Astrocyte of the cerebellum (primary cell): Measurements from ENCODE around the gene PCCA.
"Not testable (repeated sequence)": the region's sequence is repeated elsewhere in the genome, so short reads cannot be mapped to it uniquely, and the experiment has no call there.

Experiments
- DNase-seq: peaks from one replicate; pipeline ENCODE4 v3.0.0-alpha.2; 2011; ENCODE audit warnings: low read depth
- H3K4me3 ChIP-seq: 2 replicates; pipeline ENCODE4 v1.5.1; 2011; ENCODE audit warnings: mild to moderate bottlenecking, low read depth, low read length, moderate library complexity
- in situ Hi-C: cut with HindIII; loops from 2 replicates; pipeline ENCODE4 v1.10.0; 2017; ENCODE audit warnings: low sequenced_read_pairs
- TF ChIP-seq, protein P1 (sequence below): IDR thresholded peaks from 2 replicates; pipeline ENCODE4 v1.5.1; 2012; ENCODE audit warnings: low read length, low read depth, moderate library complexity, mild to moderate bottlenecking; ENCODE audit errors: missing control alignments

PCCA gene

DNA sequence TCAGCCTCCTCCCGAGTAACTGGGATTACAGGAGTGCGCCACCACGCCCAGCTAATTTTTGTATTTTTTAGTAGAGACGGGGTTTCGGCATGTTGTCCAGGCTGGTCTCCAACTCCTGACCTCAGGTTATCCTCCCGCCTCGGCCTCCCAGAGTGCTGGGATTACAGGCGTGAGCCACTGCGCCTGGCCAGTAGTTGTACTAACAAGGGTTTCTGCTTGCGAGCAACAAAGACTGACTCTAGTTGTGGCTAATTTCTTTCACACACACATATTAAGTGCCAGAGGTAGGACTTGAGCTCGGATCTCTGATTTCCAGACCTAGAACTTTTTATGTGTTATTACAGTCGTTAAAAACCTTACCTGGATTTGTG, 635 bp upstream of the PCCA start:
- in situ Hi-C loops = no loop called here
- no peak for DNase-seq
- TF ChIP-seq, protein P1, sequence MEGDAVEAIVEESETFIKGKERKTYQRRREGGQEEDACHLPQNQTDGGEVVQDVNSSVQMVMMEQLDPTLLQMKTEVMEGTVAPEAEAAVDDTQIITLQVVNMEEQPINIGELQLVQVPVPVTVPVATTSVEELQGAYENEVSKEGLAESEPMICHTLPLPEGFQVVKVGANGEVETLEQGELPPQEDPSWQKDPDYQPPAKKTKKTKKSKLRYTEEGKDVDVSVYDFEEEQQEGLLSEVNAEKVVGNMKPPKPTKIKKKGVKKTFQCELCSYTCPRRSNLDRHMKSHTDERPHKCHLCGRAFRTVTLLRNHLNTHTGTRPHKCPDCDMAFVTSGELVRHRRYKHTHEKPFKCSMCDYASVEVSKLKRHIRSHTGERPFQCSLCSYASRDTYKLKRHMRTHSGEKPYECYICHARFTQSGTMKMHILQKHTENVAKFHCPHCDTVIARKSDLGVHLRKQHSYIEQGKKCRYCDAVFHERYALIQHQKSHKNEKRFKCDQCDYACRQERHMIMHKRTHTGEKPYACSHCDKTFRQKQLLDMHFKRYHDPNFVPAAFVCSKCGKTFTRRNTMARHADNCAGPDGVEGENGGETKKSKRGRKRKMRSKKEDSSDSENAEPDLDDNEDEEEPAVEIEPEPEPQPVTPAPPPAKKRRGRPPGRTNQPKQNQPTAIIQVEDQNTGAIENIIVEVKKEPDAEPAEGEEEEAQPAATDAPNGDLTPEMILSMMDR = no peak
- peak overlapping the region; percentile 87 for H3K4me3 ChIP-seq

GRCh38 chr13:100089465-100090032, 656 bp downstream of the PCCA start:
- TF ChIP-seq, protein P1 = no peak
- in situ Hi-C loops = no loop called here
- no peak for DNase-seq

GRCh38 chr13:100090861-100091260, 2.0 kb downstream of the PCCA start:
- in situ Hi-C loops = no loop called here
- no peak for DNase-seq
- TF ChIP-seq, protein P1 = no peak
- H3K4me3 ChIP-seq = no peak overlapping the region

More at GRCh38 chr13:100089465-100090032, 656 bp downstream of the PCCA start:
- peak overlapping the region; percentile 87 for H3K4me3 ChIP-seq

DNA sequence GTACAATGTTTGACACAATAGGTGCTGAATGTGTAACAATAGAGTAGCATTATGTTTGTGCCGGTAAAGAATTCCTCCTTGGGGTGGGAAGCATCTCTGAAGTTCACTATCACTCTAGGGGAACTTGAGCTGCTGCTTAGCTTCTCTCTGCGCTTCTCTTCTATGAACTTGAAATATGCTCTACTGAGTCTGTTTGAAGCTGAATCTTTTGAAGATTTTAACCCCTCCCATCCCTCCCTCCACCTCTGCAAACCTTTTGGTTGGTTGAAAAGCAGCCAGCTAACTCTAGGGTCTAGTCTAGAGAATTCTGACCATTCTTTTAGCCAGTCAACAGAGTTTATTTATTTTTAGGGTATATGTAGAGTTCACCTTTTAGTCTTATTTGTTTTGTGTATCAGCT, 2.5 kb downstream of the PCCA start:
- no peak for DNase-seq
- in situ Hi-C loops = no loop called here
- TF ChIP-seq, protein P1 = no peak
- H3K4me3 ChIP-seq = no peak overlapping the region

- H3K4me3 ChIP-seq, DNase-seq, in situ Hi-C loops: not testable (repeated sequence)
Observed at GRCh38 chr13:100092273-100092672, 3.4 kb downstream of the PCCA start.

DNA sequence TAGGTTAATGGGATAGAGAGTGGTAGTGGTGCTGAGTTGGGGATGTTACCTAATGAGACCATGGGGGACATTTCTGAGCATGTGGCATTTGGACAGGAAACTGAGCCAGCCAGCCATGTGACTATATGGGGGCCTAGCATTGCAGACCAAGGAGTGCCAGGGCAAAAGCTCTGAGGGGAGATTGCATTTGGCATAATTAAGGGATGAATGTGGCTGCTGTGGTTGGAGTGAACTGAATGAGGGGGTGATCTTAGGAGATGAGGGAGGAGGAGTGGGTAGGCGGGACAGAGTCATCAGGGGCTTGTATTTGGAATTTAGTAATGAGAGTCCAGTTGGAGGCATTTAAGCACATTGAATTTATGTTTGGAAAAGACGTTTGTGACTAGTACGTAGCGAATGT, 6.6 kb downstream of the PCCA start:
- DNase-seq = no peak
- in situ Hi-C loops = no loop called here

DNA sequence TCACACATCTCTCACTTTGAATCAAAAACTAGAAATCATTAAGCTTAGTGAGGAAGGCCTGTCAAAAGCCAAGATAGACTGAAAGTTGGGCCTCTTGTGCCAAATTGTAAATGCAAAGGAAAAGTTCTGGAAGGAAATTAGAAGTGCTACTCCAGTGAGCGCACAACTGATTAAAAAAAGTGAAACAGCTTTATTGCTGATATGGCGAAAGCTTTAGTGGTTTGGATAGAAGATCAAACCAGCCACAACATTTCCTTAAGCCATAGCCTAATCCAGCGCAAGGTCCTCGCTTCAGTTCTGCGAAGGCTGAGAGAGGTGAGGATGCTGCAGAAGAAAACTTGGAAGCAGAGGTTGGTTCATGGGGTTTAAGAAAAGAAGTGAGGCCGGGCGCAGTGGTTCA, 7.6 kb downstream of the PCCA start:
- H3K4me3 ChIP-seq = no peak overlapping the region
- in situ Hi-C loops = no loop called here
- no peak for DNase-seq
- TF ChIP-seq, protein P1 = no peak

More for the DNA sequence above, 6.6 kb downstream of the PCCA start:
- TF ChIP-seq, protein P1 = no peak
- H3K4me3 ChIP-seq = no peak overlapping the region
